GM04503 (cell line): ENCODE data around the gene AJM1.
"Not testable (repeated sequence)": the region's sequence is repeated elsewhere in the genome, so short reads cannot be mapped to it uniquely, and the experiment has no call there.

Experiments used
- DNase-seq: peaks from one replicate; pipeline ENCODE4 v3.0.0-alpha.2; 2012; ENCODE audit warnings: low read depth

AJM1 gene

GRCh38 chr9:136880651-136881050, 38.4 kb downstream of the AJM1 start:
- no peak for DNase-seq

- no peak for DNase-seq
These were observed 39.4 kb downstream of the AJM1 start for GRCh38 chr9:136881691-136882108.

- no peak for DNase-seq
These were observed 40.0 kb downstream of the AJM1 start for GRCh38 chr9:136882109-136882946.

- not testable (repeated sequence) for DNase-seq
These were observed 40.6 kb downstream of the AJM1 start for GRCh38 chr9:136882947-136883283.

DNA sequence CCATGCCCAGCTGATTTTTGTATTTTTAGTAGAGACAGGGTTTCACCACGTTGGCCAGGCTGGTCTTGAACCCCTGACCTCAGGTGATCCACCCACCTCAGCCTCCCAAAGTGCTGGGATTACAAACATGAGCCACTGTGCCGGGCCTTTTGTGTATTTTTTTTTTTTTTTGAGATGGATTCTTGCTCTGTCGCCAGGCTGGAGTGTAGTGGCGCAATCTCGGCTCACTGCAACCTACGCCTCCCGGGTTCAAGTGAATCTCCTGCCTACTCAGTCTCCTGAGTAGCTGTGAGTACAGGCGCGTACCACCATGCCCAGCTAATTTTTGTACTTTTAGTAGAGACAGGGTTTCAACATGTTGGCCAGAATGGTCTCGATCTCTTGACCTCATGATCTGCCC, 41.4 kb downstream of the AJM1 start:
- not testable (repeated sequence) for DNase-seq

DNA sequence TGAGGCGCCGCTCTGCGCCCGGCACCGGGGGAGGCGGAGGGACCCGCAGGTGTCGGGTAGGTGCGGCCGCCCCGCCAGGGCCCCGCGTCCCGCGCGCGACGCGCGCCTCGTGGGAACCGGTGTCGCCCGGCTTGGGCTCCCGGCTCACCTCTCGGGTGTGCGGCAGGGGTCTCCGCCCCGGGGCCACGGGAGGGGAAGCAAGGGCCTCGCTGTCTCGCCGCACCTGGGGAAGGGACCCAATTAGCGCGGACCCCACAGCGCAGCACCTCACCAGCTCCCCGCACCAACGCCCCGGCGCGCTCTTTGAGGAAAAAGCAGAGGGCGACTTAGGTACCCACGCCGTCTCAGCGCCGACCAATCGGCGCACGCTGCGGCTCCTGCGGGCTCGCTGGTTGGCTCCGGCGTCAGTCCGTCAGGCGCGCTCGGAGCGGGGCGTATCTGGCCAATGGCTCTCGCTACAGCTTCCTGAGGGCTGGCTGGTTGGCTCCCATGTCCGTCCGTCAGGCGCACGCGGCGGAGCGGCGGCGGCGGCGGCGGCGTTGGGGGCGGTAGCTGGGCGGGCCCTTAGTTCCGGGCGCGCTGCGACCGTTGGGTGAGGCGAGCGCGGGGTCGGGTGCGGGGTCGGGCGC, 43.8 kb downstream of the AJM1 start, which contains the start of gene TRAF2:
Gene TRAF2 (plus strand): TSS at position 567 of the 629 bp plus-strand sequence. CDS start 12,225 bp downstream, outside the sequence.
- DNase-seq: peak; percentile 95

DNA sequence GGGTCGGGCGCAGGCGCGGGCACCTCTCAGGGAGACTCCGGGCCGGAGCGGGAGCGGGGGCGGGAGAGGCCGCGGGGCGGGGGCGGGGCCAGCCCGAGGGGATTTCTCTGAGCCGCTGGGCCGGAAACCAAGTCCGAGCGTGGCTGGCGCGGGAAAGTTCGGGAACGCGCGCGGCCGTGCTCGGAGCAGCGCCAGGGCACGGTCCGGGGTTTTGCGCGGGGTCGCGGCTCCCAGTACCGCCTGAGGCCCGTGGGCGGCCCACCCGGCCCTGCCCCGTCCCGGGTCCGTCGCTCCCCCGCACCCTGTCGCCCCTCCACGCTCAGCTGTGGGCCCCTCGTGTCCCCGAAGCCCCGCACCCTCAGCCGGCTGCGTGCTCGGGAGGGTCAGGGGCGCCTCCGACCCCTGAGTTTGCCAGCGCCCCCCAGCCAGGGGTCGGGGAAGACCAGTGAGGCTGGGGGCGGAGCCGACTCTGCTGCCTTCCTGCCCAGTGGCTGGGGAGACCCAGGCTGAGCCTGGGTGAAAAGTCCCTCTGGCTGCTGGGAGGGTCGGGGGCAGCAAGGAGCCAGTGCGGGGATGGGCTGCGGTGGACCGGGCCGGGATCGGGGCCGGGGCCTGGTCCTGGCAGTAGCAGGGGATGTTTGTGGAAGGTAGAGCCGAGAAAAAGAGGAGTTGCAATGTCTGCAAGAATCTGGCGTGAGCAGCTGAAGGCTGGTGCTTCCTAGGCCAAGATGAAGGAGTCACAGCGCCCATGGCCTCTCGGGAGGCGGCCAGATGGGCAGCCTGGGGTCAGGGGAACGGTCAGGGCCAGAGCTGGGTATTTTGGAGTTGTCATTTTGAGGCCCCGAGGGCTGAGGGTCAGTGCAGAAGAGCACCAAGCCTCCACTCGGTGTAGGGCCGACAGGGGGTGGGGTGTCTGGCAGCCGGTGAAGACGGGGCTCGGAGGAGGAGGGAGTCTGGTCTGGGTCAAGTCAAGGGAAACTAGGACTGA, 44.6 kb downstream of the AJM1 start:
- DNase-seq: no peak

- no peak for DNase-seq
These were observed 46.2 kb downstream of the AJM1 start for GRCh38 chr9:136888454-136888853.

DNA sequence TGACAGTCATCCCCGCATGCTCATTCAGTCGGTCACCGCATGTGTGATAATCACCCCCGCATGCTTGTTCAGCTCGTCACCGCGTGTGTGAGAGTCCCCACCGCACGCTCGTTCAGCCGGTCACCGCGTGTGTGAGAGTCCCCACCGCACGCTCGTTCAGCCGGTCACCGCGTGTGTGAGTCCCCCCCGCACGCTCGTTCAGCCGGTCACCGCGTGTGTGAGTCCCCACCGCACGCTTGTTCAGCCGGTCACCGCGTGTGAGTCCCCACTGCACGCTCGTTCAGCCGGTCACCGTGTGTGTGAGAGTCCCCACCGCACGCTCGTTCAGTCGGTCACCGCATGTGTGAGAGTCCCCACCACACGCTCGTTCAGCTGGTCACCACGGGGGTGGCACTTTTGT, 47.6 kb downstream of the AJM1 start:
- no peak for DNase-seq

DNA sequence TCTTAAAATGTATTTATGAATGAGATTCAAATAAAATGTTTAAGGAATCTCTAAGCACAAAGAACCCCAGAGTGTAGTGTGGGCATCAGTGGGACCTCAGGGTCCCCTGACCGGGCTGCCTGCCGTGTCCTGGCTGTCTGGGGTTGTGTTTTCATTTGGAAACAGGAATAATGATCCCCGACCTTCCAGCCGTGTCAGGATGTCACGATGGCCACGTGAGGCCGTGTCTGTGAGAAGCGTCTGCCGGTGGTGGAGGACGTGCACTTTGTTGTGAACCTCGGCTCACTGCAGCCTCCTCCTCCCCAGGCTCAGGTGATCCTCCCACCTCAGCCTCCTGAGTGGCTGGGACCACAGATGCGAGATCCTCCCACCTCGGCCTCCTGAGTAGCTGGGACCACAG, 48.4 kb downstream of the AJM1 start:
- no peak for DNase-seq
